H9 (cell line): ENCODE results near the gene IL15. TPM values are rescaled to one million over a fixed set of nuclear protein-coding genes. Genes with fewer than 3 reads are reported as not detected.

Source experiments
- DNase-seq: peaks from one replicate; pipeline ENCODE4 v3.0.0-alpha.2; 2017
- H2AFZ ChIP-seq: one replicate; pipeline ENCODE4 v1.6.1; 2013; ENCODE audit warnings: mild to moderate bottlenecking, low read length, control low read depth, moderate library complexity
- H2AK5ac ChIP-seq: 2 replicates; pipeline ENCODE4 v1.6.1; 2013; ENCODE audit warnings: low read length, control low read depth, mixed read lengths; ENCODE audit not compliant: insufficient read length
- H2BK120ac ChIP-seq: one replicate; pipeline ENCODE4 v1.6.1; 2013; ENCODE audit warnings: low read depth, mild to moderate bottlenecking, low read length, control low read depth, inconsistent platforms; ENCODE audit not compliant: poor library complexity, severe bottlenecking
- H2BK12ac ChIP-seq: 2 replicates; pipeline ENCODE4 v1.6.1; 2013; ENCODE audit warnings: low read length, control low read depth, mixed read lengths, low read depth; ENCODE audit not compliant: insufficient read length
- H2BK15ac ChIP-seq: 2 replicates; pipeline ENCODE4 v1.6.1; 2013; ENCODE audit warnings: low read depth, low read length, control low read depth
- H2BK20ac ChIP-seq: one replicate; pipeline ENCODE4 v1.6.1; 2013; ENCODE audit warnings: low read depth, mild to moderate bottlenecking, low read length, control low read depth, inconsistent platforms; ENCODE audit not compliant: poor library complexity, severe bottlenecking
- H2BK5ac ChIP-seq: 2 replicates; pipeline ENCODE4 v1.6.1; 2013; ENCODE audit warnings: low read length, control low read depth, mixed read lengths; ENCODE audit not compliant: insufficient read length
- H3K14ac ChIP-seq: 2 replicates; pipeline ENCODE4 v1.6.1; 2013; ENCODE audit warnings: low read length, control low read depth; ENCODE audit not compliant: insufficient read depth
- H3K18ac ChIP-seq: 2 replicates; pipeline ENCODE4 v1.6.1; 2013; ENCODE audit warnings: low read depth, mild to moderate bottlenecking, mixed read lengths, low read length, control low read depth; ENCODE audit not compliant: insufficient read length
- H3K23ac ChIP-seq: 2 replicates; pipeline ENCODE4 v1.6.1; 2013; ENCODE audit warnings: low read length, control low read depth, mixed read lengths, low read depth; ENCODE audit not compliant: insufficient read length
- H3K23me2 ChIP-seq: 2 replicates; pipeline ENCODE4 v1.6.1; 2013; ENCODE audit warnings: low read depth, mild to moderate bottlenecking, mixed read lengths, low read length, control low read depth; ENCODE audit not compliant: insufficient read length, poor library complexity, severe bottlenecking
- H3K27ac ChIP-seq: 2 replicates; pipeline ENCODE4 v1.5.1; 2013; ENCODE audit warnings: low read length, control low read depth, mixed read lengths, low read depth; ENCODE audit not compliant: insufficient read length
- H3K27me3 ChIP-seq: 2 replicates; pipeline ENCODE4 v1.6.1; 2013; ENCODE audit warnings: low read length, control low read depth, inconsistent platforms; ENCODE audit not compliant: insufficient read depth
- H3K4ac ChIP-seq: 2 replicates; pipeline ENCODE4 v1.6.1; 2013; ENCODE audit warnings: low read depth, mild to moderate bottlenecking, control low read depth, inconsistent platforms, low read length, moderate library complexity
- H3K4me1 ChIP-seq: 2 replicates; pipeline ENCODE4 v1.6.1; 2013; ENCODE audit warnings: low read length, control low read depth, inconsistent platforms; ENCODE audit not compliant: insufficient read depth
- H3K4me2 ChIP-seq: 2 replicates; pipeline ENCODE4 v1.6.1; 2013; ENCODE audit warnings: low read length, control low read depth, mixed read lengths; ENCODE audit not compliant: insufficient read length, insufficient read depth
- H3K56ac ChIP-seq: 2 replicates; pipeline ENCODE4 v1.6.1; 2013; ENCODE audit warnings: low read depth, mild to moderate bottlenecking, mixed read lengths, low read length, control low read depth; ENCODE audit not compliant: insufficient read length
- H3K79me1 ChIP-seq: 2 replicates; pipeline ENCODE4 v1.6.1; 2013; ENCODE audit warnings: low read depth, mild to moderate bottlenecking, moderate library complexity, low read length, control low read depth, inconsistent platforms; ENCODE audit not compliant: insufficient read depth, poor library complexity, severe bottlenecking
- H3K79me2 ChIP-seq: 2 replicates; pipeline ENCODE4 v1.6.1; 2013; ENCODE audit warnings: low read length, control low read depth, inconsistent platforms; ENCODE audit not compliant: insufficient read depth
- H3K9ac ChIP-seq: 2 replicates; pipeline ENCODE4 v1.6.1; 2013; ENCODE audit warnings: low read length, control low read depth, mixed read lengths; ENCODE audit not compliant: insufficient read length; ENCODE audit errors: extremely low read depth
- H3K9me3 ChIP-seq: one replicate; pipeline ENCODE4 v1.6.1; 2013; ENCODE audit warnings: low read depth, low read length, inconsistent platforms; ENCODE audit not compliant: control insufficient read depth
- H3T11ph ChIP-seq: one replicate; pipeline ENCODE4 v1.6.1; 2013; ENCODE audit warnings: mild to moderate bottlenecking, low read length, control low read depth, inconsistent platforms
- H4K20me1 ChIP-seq: one replicate; pipeline ENCODE4 v1.6.1; 2013; ENCODE audit not compliant: control insufficient read depth, insufficient read length, insufficient read depth
- H4K5ac ChIP-seq: 2 replicates; pipeline ENCODE4 v1.6.1; 2013; ENCODE audit warnings: low read depth, mild to moderate bottlenecking, mixed read lengths, low read length, control low read depth; ENCODE audit not compliant: insufficient read length
- H4K8ac ChIP-seq: replicated peaks from 2 replicates; pipeline ENCODE4 v1.6.1; 2013; ENCODE audit warnings: low read length, control low read depth, mixed read lengths, low read depth; ENCODE audit not compliant: insufficient read length
- H4K91ac ChIP-seq: 2 replicates; pipeline ENCODE4 v1.6.1; 2013; ENCODE audit warnings: low read depth, mild to moderate bottlenecking, moderate library complexity, mixed read lengths, low read length, control low read depth; ENCODE audit not compliant: insufficient read length
- H3K27ac Mint-ChIP-seq, 3 experiments: 2 replicates in 2 of 3; 3 replicates in 1 of 3; pipeline ENCODE4 v1.8.0; 2020 to 2021; ENCODE audit warnings: mixed read lengths in 3 of 3, mild to moderate bottlenecking in 1 of 3, moderate library complexity in 1 of 3
- H3K27me3 Mint-ChIP-seq: 2 replicates; pipeline ENCODE4 v1.8.0; 2021; ENCODE audit warnings: low read depth, mild to moderate bottlenecking, moderate library complexity, mixed read lengths
- H3K36me3 Mint-ChIP-seq, 3 experiments: 2 replicates in 2 of 3; 3 replicates in 1 of 3; pipeline ENCODE4 v1.8.0; 2020 to 2021; ENCODE audit warnings: low read depth in 3 of 3, mixed read lengths in 3 of 3; ENCODE audit not compliant: insufficient read depth in 1 of 3
- H3K4me1 Mint-ChIP-seq, 2 experiments: 2 replicates each; pipeline ENCODE4 v1.8.0; 2020; ENCODE audit warnings: mixed read lengths in 2 of 2
- H3K4me3 Mint-ChIP-seq, 2 experiments: 2 replicates in 1 of 2; 3 replicates in 1 of 2; pipeline ENCODE4 v1.8.0; 2020 to 2021; ENCODE audit warnings: mild to moderate bottlenecking in 2 of 2, mixed read lengths in 2 of 2, moderate library complexity in 1 of 2
- H3K9me3 Mint-ChIP-seq, 2 experiments: 2 replicates in 1 of 2; 3 replicates in 1 of 2; pipeline ENCODE4 v1.8.0; 2020; ENCODE audit warnings: mild to moderate bottlenecking in 2 of 2, mixed read lengths in 2 of 2, moderate library complexity in 1 of 2
- WGBS: extraction: QIAGEN DNeasy Blood & Tissue Kit; methylation state at CpG from one replicate; pipeline ENCODE4 v1.1.7; 2013; ENCODE audit warnings: missing lambda C conversion rate, low lambda C conversion rate, mixed read lengths; ENCODE audit not compliant: insufficient read length; ENCODE audit errors: extremely low coverage; 5-methylcytosine and 5-hydroxymethylcytosine counted together
- total RNA-seq: library from RNA; stranded (reverse); gene quantifications from 2 replicates; pipeline ENCODE4 v1.2.1, GENCODE V29; 2021
- TF ChIP-seq, protein P1 (sequence below): fragments of 200-600 bp; sonication (generic); conservative IDR thresholded peaks from 3 replicates; pipeline ENCODE4 v1.8.0; 2021; ENCODE audit warnings: antibody characterized with exemption, mild to moderate bottlenecking

Gene IL15
- total RNA-seq, 1 experiment from 2014 or later: 0.61 TPM

DNA sequence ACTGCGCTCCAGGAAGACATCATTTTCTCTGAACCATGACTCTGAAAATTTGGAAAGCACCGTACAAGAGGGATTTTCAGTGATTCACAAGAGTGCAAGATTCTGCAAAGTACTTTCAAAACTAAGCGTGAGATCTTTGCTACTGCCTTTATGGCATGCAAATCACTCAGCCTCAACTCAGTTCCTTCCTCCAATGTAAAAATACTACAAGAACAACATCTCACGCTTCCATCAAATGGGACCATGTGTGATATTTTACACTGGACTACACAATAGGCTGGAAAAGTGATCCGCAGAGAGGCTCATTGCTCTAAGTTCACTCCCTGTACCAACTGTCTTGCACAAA, 674 bp upstream of the IL15 start:
- no peak overlapping the region for H3K14ac ChIP-seq
- no peak overlapping the region for H3K56ac ChIP-seq
- no peak overlapping the region for H3K18ac ChIP-seq
- H2AFZ ChIP-seq: peak overlapping the region; percentile 4
- no peak overlapping the region for H4K8ac ChIP-seq
- no peaks in the 10 kb centered on the region for H3K4me1 ChIP-seq
- H3K4ac ChIP-seq: no peak overlapping the region
- peak overlapping the region; percentile 73 for H3K4me2 ChIP-seq
- no peak overlapping the region for H2BK12ac ChIP-seq
- no peak overlapping the region for H2AK5ac ChIP-seq
- H3K23me2 ChIP-seq: peaks cover 11% of the 10 kb centered on the region
- no peak overlapping the region for H3K9ac ChIP-seq
- no peaks in the 10 kb centered on the region; the same call in 1 of the 2 replicates for H3K27me3 ChIP-seq
- Mint-ChIP-seq H3K36me3 (no peaks in the 10 kb centered on the region), H3K9me3 (no peaks in the 10 kb centered on the region), H3K4me3 (peak overlapping the region; percentile 78 to 89), H3K27me3 (peaks cover 39% of the 10 kb centered on the region), H3K4me1 (peaks cover 3 to 17% of the 10 kb centered on the region in 2 experiments; a peak in 3 of 4 replicates), H3K27ac (no peak overlapping the region)
- no peak overlapping the region for H4K5ac ChIP-seq
- no peak overlapping the region for H3K23ac ChIP-seq
- H4K20me1 ChIP-seq: no peaks in the 10 kb centered on the region
- H3K79me2 ChIP-seq: no peaks in the 10 kb centered on the region
- H3K9me3 ChIP-seq: no peaks in the 10 kb centered on the region
- no peak overlapping the region for H4K91ac ChIP-seq
- no peak for DNase-seq
- H2BK120ac ChIP-seq: no peak overlapping the region
- no peak overlapping the region for H3K27ac ChIP-seq
- WGBS: no CpG with 5 or more reads among the region's 5 CpGs
- H2BK5ac ChIP-seq: no peak overlapping the region
- no peak overlapping the region for H2BK20ac ChIP-seq
- H3T11ph ChIP-seq: no peak overlapping the region
- H3K79me1 ChIP-seq: no peaks in the 10 kb centered on the region
- TF ChIP-seq, protein P1, sequence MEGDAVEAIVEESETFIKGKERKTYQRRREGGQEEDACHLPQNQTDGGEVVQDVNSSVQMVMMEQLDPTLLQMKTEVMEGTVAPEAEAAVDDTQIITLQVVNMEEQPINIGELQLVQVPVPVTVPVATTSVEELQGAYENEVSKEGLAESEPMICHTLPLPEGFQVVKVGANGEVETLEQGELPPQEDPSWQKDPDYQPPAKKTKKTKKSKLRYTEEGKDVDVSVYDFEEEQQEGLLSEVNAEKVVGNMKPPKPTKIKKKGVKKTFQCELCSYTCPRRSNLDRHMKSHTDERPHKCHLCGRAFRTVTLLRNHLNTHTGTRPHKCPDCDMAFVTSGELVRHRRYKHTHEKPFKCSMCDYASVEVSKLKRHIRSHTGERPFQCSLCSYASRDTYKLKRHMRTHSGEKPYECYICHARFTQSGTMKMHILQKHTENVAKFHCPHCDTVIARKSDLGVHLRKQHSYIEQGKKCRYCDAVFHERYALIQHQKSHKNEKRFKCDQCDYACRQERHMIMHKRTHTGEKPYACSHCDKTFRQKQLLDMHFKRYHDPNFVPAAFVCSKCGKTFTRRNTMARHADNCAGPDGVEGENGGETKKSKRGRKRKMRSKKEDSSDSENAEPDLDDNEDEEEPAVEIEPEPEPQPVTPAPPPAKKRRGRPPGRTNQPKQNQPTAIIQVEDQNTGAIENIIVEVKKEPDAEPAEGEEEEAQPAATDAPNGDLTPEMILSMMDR: no peak
- no peak overlapping the region for H2BK15ac ChIP-seq
